Measurements from ENCODE around the gene SERPINH1.

DNA sequence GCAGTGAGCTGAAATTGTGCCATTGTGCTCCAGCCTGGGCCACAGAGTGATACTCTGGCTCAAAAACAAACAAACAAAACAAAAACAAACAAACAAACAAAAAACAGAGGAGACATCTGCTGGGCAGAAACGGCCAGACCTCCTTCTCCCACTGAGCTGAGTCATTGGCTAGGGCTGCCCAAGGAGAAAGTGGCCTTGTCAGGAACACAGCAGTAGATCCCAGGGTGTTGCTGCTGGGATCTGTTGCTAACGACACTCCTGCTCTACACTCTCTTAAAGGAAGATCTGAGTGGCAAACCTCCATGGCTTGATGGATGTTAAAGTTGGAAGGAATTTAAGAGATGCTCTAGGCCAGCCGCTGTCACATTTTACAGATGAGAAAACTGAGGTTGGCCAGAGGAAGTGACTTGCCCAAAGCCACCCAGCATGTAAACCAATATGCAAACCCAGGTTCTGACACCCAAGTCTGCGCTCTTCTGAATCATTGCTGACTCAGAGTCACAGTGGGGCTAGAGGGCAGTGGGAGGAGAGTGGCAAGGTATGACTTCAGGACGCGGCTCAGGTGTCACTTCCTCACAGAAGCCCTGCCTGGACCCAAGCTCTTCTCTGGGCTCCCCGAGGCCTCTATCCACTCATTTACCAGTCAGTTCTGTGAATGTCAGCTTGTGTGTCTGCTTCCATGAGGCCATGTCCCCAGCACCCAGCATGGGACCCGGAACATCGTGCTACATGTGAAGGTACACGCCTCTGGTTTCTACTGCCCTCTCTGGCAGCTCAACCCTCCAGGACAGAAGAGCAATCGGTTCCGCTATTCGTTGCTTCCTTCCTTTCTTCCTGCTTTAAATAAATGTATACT lies 25.0 kb upstream of the SERPINH1 start:
- TF ChIP-seq, protein P1, sequence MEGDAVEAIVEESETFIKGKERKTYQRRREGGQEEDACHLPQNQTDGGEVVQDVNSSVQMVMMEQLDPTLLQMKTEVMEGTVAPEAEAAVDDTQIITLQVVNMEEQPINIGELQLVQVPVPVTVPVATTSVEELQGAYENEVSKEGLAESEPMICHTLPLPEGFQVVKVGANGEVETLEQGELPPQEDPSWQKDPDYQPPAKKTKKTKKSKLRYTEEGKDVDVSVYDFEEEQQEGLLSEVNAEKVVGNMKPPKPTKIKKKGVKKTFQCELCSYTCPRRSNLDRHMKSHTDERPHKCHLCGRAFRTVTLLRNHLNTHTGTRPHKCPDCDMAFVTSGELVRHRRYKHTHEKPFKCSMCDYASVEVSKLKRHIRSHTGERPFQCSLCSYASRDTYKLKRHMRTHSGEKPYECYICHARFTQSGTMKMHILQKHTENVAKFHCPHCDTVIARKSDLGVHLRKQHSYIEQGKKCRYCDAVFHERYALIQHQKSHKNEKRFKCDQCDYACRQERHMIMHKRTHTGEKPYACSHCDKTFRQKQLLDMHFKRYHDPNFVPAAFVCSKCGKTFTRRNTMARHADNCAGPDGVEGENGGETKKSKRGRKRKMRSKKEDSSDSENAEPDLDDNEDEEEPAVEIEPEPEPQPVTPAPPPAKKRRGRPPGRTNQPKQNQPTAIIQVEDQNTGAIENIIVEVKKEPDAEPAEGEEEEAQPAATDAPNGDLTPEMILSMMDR (IDR thresholded peaks at IDR 0.05; ENCODE audit: low read length) = peak; percentile 9; the same call in 1 of the 2 replicates
- no peak for TF ChIP-seq EZH2 (IDR thresholded peaks at IDR 0.05; ENCODE audit: borderline replicate concordance, low read length)

All from OCI-LY1 (cell line).